ENCODE data around the gene STKLD1.
"Not testable (repeated sequence)": the region's sequence is repeated elsewhere in the genome, so short reads cannot be mapped to it uniquely, and the experiment has no call there.

The STKLD1 gene

DNA sequence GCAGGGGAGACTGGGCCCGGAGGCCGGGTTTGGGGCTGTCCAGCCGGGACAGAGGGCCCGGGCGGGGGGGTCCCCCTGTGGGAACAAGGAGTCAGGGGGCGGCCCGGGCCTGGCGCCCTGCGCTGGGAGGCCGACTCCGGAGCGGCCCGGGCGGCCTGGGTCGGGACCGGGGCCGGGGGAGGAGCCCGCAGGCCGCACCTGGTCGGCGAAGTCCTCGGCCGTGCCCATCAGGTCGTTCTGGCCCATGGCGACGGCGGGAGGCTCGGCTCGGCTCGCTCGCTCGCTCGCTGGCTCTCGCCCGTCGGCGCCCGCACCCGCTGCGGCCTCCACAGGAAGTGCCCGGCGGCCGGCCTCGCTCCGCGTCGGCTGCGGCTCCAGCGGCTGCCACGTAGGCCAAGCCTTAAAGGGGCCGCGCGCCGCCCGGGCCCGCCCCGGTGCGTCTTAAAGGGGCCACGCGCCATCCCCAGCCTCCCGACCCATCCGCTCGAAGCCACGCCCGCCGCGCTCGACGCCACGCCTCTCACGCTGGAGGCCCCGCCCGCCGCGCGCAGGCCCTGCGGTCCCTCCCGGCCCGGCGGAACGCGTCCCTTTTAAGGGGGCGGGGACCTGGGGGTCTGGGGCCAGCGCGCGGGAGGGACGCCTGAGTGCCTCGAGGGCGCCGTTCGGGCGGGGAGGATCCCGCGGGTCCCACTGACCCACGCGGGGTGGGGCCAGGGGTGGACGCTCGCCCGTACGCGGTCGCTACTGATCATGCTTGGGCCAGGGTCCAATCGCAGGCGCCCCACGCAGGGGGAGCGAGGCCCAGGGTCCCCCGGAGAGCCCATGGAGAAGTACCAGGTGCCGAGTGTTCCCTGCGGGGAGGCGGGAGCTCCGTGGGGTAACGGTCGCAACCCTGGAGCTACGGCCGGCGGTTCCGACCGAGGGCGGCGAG, at the start of gene STKLD1, which contains the start of gene SURF4:
STKLD1 (plus strand) TSS at position 643 of the 931 bp plus-strand sequence; CDS start at position 751, 108 bp downstream.
SURF4 (minus strand) TSS at position 337 of the 931 bp plus-strand sequence; CDS start at position 246, 91 bp downstream.
- peak; percentile 76 for DNase-seq (ENCODE audit: extremely low read depth, low read depth)
- peak within 1 kb of the TSS; percentile 94 for H3K4me3 ChIP-seq (replicated peaks; ENCODE audit: low read depth, low read length)
- TF ChIP-seq, protein P1, sequence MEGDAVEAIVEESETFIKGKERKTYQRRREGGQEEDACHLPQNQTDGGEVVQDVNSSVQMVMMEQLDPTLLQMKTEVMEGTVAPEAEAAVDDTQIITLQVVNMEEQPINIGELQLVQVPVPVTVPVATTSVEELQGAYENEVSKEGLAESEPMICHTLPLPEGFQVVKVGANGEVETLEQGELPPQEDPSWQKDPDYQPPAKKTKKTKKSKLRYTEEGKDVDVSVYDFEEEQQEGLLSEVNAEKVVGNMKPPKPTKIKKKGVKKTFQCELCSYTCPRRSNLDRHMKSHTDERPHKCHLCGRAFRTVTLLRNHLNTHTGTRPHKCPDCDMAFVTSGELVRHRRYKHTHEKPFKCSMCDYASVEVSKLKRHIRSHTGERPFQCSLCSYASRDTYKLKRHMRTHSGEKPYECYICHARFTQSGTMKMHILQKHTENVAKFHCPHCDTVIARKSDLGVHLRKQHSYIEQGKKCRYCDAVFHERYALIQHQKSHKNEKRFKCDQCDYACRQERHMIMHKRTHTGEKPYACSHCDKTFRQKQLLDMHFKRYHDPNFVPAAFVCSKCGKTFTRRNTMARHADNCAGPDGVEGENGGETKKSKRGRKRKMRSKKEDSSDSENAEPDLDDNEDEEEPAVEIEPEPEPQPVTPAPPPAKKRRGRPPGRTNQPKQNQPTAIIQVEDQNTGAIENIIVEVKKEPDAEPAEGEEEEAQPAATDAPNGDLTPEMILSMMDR (IDR thresholded peaks at IDR 0.05; ENCODE audit: low read depth, low read length, missing control alignments): no peak

DNA sequence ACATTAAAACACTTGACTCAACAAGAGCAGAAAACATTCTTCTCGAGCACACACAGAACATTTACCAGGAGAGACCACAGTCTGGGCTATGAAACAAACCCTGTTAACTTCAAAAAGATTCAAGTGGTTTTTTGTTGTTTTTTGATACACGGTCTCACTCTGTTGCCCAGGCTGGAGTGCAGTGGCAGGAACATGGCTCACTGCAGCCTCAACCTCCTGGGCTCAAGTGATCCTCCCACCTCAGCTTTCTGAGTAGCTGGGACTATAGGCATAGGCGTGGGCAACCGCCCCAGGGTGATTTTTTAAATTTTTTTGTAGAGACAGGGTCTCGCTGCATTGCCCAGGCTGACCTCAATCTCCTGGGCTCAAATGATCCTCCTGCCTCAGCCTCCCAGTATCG, 49.1 kb upstream of the STKLD1 start:
- H3K4me3 ChIP-seq (replicated peaks; ENCODE audit: low read depth, low read length); DNase-seq (ENCODE audit: extremely low read depth, low read depth): not testable (repeated sequence)

DNA sequence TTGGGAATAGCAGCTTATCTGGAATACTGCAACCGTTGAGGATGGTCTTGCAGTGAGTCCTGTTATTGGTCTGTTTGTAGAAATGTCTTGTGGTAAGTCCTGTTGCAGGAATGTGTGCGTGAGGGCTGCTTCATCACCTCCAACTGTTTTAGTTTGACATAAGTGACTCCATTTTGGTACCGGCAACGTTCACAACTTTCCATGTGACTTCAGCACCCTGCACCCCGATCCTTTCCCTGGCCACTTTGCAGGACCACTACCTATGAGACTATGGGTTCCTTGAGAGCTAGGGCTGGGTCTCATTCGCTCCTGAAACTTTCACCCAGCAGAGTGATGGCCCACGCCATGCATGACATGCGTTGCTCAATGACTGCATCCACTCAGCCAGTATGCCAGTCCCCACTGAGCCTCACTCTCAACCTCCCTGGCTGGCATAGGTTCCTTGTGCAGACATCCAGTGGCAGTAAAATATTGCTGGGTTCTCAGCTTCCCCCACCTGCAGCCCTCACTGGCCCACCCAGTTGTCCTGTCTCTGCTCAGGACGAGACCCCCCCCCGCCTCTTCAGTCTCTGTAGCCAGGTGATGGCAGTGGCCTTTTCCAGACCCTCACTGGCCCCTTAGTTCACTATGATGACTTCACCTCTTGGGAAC, 48.2 kb upstream of the STKLD1 start:
- TF ChIP-seq, protein P1 (IDR thresholded peaks at IDR 0.05; ENCODE audit: low read depth, low read length, missing control alignments): no peak

DNA sequence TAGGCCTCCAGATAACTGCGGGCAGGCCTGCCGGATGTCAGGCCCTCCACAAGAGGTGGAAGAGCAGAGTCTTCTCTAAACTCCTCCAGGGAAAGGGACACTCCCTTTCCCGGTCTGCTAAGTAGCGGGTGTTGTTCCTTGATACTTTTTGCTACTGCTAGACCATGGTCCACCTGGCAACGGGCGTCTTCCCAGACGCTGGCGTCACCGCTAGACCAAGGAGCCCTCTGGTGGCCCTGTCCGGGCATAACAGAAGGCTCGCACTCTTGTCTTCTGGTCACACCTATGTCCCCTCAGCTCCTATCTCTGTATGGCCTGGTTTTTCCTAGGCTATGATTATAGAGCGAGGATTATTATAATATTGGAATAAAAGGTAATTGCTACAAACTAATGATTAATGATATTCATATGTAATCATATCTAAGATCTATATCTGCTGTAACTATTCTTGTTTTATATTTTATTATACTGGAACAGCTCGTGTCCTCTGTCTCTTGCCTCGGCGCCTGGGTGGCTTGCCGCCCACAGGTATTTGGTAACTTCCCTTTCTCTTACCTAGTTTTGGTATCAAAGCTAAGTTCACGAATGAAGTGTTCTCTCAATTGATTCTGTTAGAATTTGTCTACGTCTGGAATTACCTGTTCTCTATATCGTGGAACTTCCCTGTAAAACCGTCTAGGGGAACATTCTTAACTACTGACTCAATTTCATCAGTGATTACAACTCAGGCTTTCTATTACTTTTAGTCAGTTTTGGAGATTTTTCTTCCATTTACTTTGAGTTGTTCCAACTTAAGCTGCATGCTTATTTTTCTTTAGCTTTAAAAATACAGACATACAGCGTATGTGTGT, 46.6 kb upstream of the STKLD1 start:
- H3K4me3 ChIP-seq (replicated peaks; ENCODE audit: low read depth, low read length); DNase-seq (ENCODE audit: extremely low read depth, low read depth): not testable (repeated sequence)
- TF ChIP-seq, protein P1 (IDR thresholded peaks at IDR 0.05; ENCODE audit: low read depth, low read length, missing control alignments): peak; percentile 57

More for the DNA sequence above, 48.2 kb upstream of the STKLD1 start:
- no peak overlapping the region for H3K4me3 ChIP-seq (replicated peaks; ENCODE audit: low read depth, low read length)
- DNase-seq (ENCODE audit: extremely low read depth, low read depth): no peak

DNA sequence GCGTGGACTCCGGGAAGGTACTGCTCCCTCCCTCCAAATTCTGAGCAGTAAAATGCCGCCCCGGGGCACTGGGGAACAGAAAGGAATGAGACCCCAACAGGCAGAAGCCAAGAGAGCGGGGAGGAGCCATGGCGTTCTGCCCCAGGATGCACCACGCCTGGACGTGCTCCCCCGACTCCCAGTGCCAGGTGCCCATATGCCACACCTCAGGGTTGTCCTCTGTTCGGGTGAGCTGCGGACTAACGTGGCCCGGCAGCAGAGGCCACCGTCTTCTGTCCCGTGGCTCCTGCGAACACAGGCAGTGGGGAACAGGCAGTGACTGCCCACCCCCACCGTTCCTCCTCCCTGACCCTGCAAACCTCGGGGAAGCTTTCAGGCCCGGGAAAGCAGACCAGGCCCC, 44.9 kb upstream of the STKLD1 start:
- DNase-seq (ENCODE audit: extremely low read depth, low read depth): no peak
- no peak overlapping the region for H3K4me3 ChIP-seq (replicated peaks; ENCODE audit: low read depth, low read length)
- TF ChIP-seq, protein P1 (IDR thresholded peaks at IDR 0.05; ENCODE audit: low read depth, low read length, missing control alignments): no peak

DNA sequence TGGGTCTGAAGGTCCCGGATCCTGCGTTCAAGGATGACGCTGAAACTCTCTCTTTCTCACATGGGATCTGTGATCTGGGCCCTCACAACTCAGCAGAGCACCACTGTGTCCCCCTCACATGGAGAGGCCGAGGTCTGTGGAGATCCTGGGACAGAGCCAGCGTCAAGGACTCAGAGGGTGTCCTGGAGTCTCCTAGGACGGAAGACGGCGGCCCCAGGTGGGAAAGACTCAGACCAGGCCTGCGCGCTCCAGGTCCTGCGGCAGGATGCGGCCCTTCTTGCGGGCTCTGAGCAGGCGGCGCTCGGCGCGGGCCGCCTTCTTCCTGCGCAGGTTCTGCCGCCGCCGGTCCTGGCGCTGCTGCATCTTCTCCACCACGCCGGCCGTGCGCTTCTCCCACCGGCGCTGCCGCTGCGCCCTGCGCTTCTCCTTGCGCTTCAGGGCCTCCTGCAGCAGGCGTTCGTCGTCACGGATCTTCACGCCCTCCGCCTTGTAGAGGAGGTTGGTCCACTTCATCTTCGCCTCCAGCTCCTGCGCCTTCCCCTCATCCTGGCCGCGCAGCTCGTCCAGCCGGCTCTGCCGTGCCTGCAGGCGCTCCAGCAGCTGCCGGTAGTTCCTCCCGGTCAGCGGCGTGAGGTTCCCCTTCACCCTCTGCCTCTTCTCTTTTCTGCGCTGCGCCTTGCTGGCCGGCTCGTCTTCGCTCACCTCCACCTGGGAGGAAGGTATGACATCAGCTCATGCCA, 44.4 kb upstream of the STKLD1 start:
- TF ChIP-seq, protein P1 (IDR thresholded peaks at IDR 0.05; ENCODE audit: low read depth, low read length, missing control alignments): no peak
- no peak for DNase-seq (ENCODE audit: extremely low read depth, low read depth)
- H3K4me3 ChIP-seq (replicated peaks; ENCODE audit: low read depth, low read length): no peak overlapping the region
